HG02571 (cell line): ENCODE results near the gene ZC3H18.
"Not testable (repeated sequence)": the region's sequence is repeated elsewhere in the genome, so short reads cannot be mapped to it uniquely, and the experiment has no call there.

Source experiments
- ATAC-seq: cut with Tn5 transposase; IDR thresholded peaks from one replicate; pipeline ENCODE4 v1.9.1; 2021; ENCODE audit warnings: mild to moderate bottlenecking, moderate library complexity; ENCODE audit not compliant: unreplicated experiment

The ZC3H18 gene

GRCh38 chr16:88600539-88600896 is 30.3 kb downstream of the ZC3H18 start:
- ATAC-seq = no peak

GRCh38 chr16:88601313-88602036 is 31.3 kb downstream of the ZC3H18 start:
- no peak for ATAC-seq

GRCh38 chr16:88602091-88602490 is 31.9 kb downstream of the ZC3H18 start:
- no peak for ATAC-seq

GRCh38 chr16:88605186-88606147 is 35.3 kb downstream of the ZC3H18 start:
- ATAC-seq = no peak

GRCh38 chr16:88606148-88606757 is 36.0 kb downstream of the ZC3H18 start:
- ATAC-seq = no peak

- no peak for ATAC-seq
Measured at GRCh38 chr16:88608076-88608475, 37.9 kb downstream of the ZC3H18 start.

GRCh38 chr16:88609426-88609825 is 39.2 kb downstream of the ZC3H18 start:
- ATAC-seq = not testable (repeated sequence)

- ATAC-seq = no peak
Measured at GRCh38 chr16:88610080-88610479, 39.9 kb downstream of the ZC3H18 start.

GRCh38 chr16:88610909-88611812 is 41.0 kb downstream of the ZC3H18 start:
- no peak for ATAC-seq

GRCh38 chr16:88613293-88613692 is 43.1 kb downstream of the ZC3H18 start:
- ATAC-seq = no peak

- no peak for ATAC-seq
Measured at GRCh38 chr16:88613911-88614817, 44.0 kb downstream of the ZC3H18 start.

- ATAC-seq = no peak
Measured at GRCh38 chr16:88614818-88615580, 44.8 kb downstream of the ZC3H18 start.

GRCh38 chr16:88616320-88616719 is 46.1 kb downstream of the ZC3H18 start:
- no peak for ATAC-seq

- no peak for ATAC-seq
Measured at GRCh38 chr16:88616736-88617135, 46.5 kb downstream of the ZC3H18 start.

GRCh38 chr16:88617268-88618031 is 47.2 kb downstream of the ZC3H18 start:
- no peak for ATAC-seq

GRCh38 chr16:88618182-88618955 is 48.2 kb downstream of the ZC3H18 start:
- no peak for ATAC-seq

- no peak for ATAC-seq
Measured at GRCh38 chr16:88618956-88619667, 48.9 kb downstream of the ZC3H18 start.
